Measurements from ENCODE around the gene RBPJ. TPM values are rescaled to one million over a fixed set of nuclear protein-coding genes. Genes with fewer than 3 reads are reported as not detected.

Gene RBPJ
- total RNA-seq, 2 experiments from 2014 or later = 39.9 to 61.1 TPM

DNA sequence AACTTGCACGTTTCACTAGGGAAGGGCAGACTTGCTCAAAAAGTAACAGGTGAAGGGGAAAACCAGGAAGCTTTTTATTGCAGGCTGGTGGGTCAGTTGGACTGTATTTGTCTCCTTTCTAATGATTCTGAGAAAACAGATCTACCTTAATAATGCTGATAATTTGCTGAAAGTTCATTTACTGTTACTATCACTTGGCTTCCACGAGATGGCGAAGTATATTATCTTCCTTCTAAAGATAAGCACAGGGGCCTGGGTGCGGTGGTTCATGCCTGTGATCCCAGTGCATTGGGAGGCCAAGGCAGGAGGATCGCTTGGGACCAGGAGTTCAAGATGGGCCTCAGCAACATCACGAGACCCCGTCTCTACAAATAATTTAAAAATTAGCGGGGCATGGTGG lies 153.1 kb downstream of the RBPJ start:
- no peak overlapping the region for H3K27ac ChIP-seq (ENCODE audit: low read depth, low read length, poor library complexity, severe bottlenecking)
- CTCF ChIA-PET (ENCODE audit: unreplicated experiment) = interaction anchor here (1.4 kb wide), 1 partner anchor 245 kb away, joined by 3 read pairs; no protein-coding TSS in a partner anchor
- POLR2A ChIA-PET = no interaction called here
- no peaks in the 10 kb centered on the region for H3K79me2 ChIP-seq (ENCODE audit: insufficient read depth, low read depth, low read length)
- no peak overlapping the region for H3K4me3 ChIP-seq (ENCODE audit: low read depth, low read length, poor library complexity, severe bottlenecking)
- H3K9me3 ChIP-seq (ENCODE audit: low read length) = no peaks in the 10 kb centered on the region
- no TSS peak for BruUV-seq (replicated peaks)
- no peak overlapping the region for H2AFZ ChIP-seq (ENCODE audit: low read length)
- no peaks in the 10 kb centered on the region for H3K9me2 ChIP-seq (ENCODE audit: insufficient read depth, low read length)
- no peaks in the 10 kb centered on the region for H4K20me1 ChIP-seq (ENCODE audit: insufficient read depth, low read length)
- intact Hi-C loops (cut with micrococcal nuclease; ENCODE audit: unreplicated experiment) = loop anchor here (5.0 kb wide), 3 partner anchors 248 to 538 kb away; partner anchors contain the start of gene STIM2
- peak; percentile 41 for DNase-seq (ENCODE audit: low spot score)
- no peaks in the 10 kb centered on the region for H3K4me1 ChIP-seq (ENCODE audit: insufficient read depth, low read length, poor library complexity, severe bottlenecking)
- no peaks in the 10 kb centered on the region for H3K36me3 ChIP-seq (ENCODE audit: insufficient read depth, low read length)
- no peak for TF ChIP-seq EZH2phosphoT487 (IDR thresholded peaks at IDR 0.05; ENCODE audit: borderline replicate concordance, low read depth, low read length)
- TF ChIP-seq, protein P1, sequence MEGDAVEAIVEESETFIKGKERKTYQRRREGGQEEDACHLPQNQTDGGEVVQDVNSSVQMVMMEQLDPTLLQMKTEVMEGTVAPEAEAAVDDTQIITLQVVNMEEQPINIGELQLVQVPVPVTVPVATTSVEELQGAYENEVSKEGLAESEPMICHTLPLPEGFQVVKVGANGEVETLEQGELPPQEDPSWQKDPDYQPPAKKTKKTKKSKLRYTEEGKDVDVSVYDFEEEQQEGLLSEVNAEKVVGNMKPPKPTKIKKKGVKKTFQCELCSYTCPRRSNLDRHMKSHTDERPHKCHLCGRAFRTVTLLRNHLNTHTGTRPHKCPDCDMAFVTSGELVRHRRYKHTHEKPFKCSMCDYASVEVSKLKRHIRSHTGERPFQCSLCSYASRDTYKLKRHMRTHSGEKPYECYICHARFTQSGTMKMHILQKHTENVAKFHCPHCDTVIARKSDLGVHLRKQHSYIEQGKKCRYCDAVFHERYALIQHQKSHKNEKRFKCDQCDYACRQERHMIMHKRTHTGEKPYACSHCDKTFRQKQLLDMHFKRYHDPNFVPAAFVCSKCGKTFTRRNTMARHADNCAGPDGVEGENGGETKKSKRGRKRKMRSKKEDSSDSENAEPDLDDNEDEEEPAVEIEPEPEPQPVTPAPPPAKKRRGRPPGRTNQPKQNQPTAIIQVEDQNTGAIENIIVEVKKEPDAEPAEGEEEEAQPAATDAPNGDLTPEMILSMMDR (conservative IDR thresholded peaks at IDR 0.05; ENCODE audit: low read length) = peak; percentile 70
- H3K4me2 ChIP-seq (ENCODE audit: low read length) = no peak overlapping the region

GRCh38 chr4:26474551-26474950 lies 153.7 kb downstream of the RBPJ start:
- POLR2A ChIA-PET = interaction anchor here (0.6 to 1.3 kb wide), 3 partner anchors 11 to 21 kb away, joined by 3 to 6 read pairs (median 3); no protein-coding TSS in a partner anchor
- no TSS peak for BruUV-seq (replicated peaks)
- intact Hi-C loops (cut with micrococcal nuclease; ENCODE audit: unreplicated experiment) = loop anchor here (5.0 kb wide), 3 partner anchors 248 to 538 kb away; partner anchors contain the start of gene STIM2

DNA sequence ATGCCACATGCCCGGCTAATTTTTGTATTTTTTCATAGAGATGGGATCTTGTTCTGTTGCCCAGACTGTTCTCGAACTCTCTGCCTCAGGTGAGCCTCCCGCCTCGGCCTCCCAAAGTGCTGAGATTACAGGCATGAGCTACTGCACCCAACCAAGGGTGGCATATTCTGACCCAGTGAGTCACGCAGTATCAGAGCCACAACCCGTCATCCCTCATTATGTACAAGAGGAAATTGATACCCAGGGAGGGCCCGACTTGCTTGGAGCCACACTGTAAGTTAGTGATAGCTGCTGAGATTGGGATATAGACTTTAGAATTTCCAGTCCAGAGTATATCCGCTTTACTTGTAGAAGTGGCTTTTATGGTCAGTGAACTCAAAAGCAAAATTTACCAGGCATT lies 154.9 kb downstream of the RBPJ start:
- Histone ChIP-seq H3K9me3 (ENCODE audit: low read length) (no peaks in the 10 kb centered on the region), H3K4me3 (ENCODE audit: low read depth, low read length, poor library complexity, severe bottlenecking) (no peak overlapping the region), H3K4me1 (ENCODE audit: insufficient read depth, low read length, poor library complexity, severe bottlenecking) (no peaks in the 10 kb centered on the region), H4K20me1 (ENCODE audit: insufficient read depth, low read length) (no peaks in the 10 kb centered on the region), H3K4me2 (ENCODE audit: low read length) (no peak overlapping the region), H2AFZ (ENCODE audit: low read length) (no peak overlapping the region), H3K36me3 (ENCODE audit: insufficient read depth, low read length) (no peaks in the 10 kb centered on the region), H3K27ac (ENCODE audit: low read depth, low read length, poor library complexity, severe bottlenecking) (no peak overlapping the region), H3K79me2 (ENCODE audit: insufficient read depth, low read depth, low read length) (no peaks in the 10 kb centered on the region), H3K9me2 (ENCODE audit: insufficient read depth, low read length) (no peaks in the 10 kb centered on the region)
- TF ChIP-seq, protein P1 (conservative IDR thresholded peaks at IDR 0.05; ENCODE audit: low read length) = no peak
- TF ChIP-seq EZH2phosphoT487 (IDR thresholded peaks at IDR 0.05; ENCODE audit: borderline replicate concordance, low read depth, low read length) = no peak
- BruUV-seq (replicated peaks) = no TSS peak
- ChIA-PET CTCF (ENCODE audit: unreplicated experiment) (no interaction called here), POLR2A (no interaction called here)
- DNase-seq (ENCODE audit: low spot score) = no peak
- intact Hi-C loops (cut with micrococcal nuclease; ENCODE audit: unreplicated experiment) = no loop called here

More at GRCh38 chr4:26474551-26474950, 153.7 kb downstream of the RBPJ start:
- Histone ChIP-seq H3K4me3 (ENCODE audit: low read depth, low read length, poor library complexity, severe bottlenecking) (no peak overlapping the region), H3K9me2 (ENCODE audit: insufficient read depth, low read length) (no peaks in the 10 kb centered on the region), H3K27ac (ENCODE audit: low read depth, low read length, poor library complexity, severe bottlenecking) (no peak overlapping the region), H3K36me3 (ENCODE audit: insufficient read depth, low read length) (no peaks in the 10 kb centered on the region), H3K79me2 (ENCODE audit: insufficient read depth, low read depth, low read length) (no peaks in the 10 kb centered on the region), H3K9me3 (ENCODE audit: low read length) (no peaks in the 10 kb centered on the region), H4K20me1 (ENCODE audit: insufficient read depth, low read length) (no peaks in the 10 kb centered on the region), H3K4me2 (ENCODE audit: low read length) (no peak overlapping the region), H3K4me1 (ENCODE audit: insufficient read depth, low read length, poor library complexity, severe bottlenecking) (no peaks in the 10 kb centered on the region), H2AFZ (ENCODE audit: low read length) (no peak overlapping the region)
- CTCF ChIA-PET (ENCODE audit: unreplicated experiment) = interaction anchor here (1.4 kb wide), 1 partner anchor 244 kb away, joined by 3 read pairs; no protein-coding TSS in a partner anchor
- TF ChIP-seq, protein P1 (conservative IDR thresholded peaks at IDR 0.05; ENCODE audit: low read length) = no peak
- TF ChIP-seq EZH2phosphoT487 (IDR thresholded peaks at IDR 0.05; ENCODE audit: borderline replicate concordance, low read depth, low read length) = no peak
- DNase-seq (ENCODE audit: low spot score) = no peak
